SK-N-MC (cell line): Measurements from ENCODE around the gene TMCC2.

Experiments
- EZH2 ChIP-seq: fragments of 200-600 bp; sonication (generic); IDR thresholded peaks from one replicate; pipeline ENCODE4 v1.6.1; 2017; ENCODE audit warnings: antibody characterized with exemption
- POLR2AphosphoS5 ChIP-seq: IDR thresholded peaks from 2 replicates; pipeline ENCODE4 v1.6.1; 2012; ENCODE audit warnings: mild to moderate bottlenecking, low read depth, low read length, borderline replicate concordance

DNA sequence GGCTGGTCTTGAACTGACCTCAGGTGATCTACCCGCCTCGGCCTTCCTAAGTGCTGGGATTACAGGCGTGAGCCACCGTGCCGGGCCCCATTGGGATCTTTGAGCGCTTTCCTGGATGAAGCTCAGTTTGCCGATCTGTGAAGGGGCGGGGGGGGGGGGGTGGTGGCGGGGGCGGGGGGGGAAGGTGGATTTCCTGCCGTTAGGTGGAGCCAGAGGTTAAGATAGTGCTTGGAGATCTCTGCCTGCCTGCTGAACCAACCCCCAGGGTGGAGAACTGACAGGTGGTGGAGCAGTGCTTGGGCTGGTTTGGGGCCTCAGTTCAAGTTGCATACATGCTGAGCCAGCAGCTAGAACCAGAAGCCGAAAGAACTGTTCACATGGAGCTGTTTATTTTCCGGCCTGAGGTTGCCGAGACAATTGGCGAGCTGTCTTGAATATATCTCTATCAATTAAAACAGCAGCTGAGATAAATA, 1.7 kb downstream of the TMCC2 start:
- TF ChIP-seq EZH2 (no peak), POLR2AphosphoS5 (no peak)
